HEK293 (cell line): ENCODE results near the gene ACSS1.

Experiments used
- CTCF ChIP-seq: fragments of 450-650 bp; formaldehyde crosslinking; IDR thresholded peaks from 2 replicates; pipeline ENCODE4 v1.5.1; 2016; ENCODE audit warnings: missing biosample characterization, missing genetic modification characterization
- GLI4 ChIP-seq: fragments of 450-650 bp; formaldehyde crosslinking; IDR thresholded peaks from 2 replicates; pipeline ENCODE4 v1.5.1; 2016; ENCODE audit warnings: missing biosample characterization, missing genetic modification characterization
- ZBTB20 ChIP-seq: fragments of 450-650 bp; formaldehyde crosslinking; IDR thresholded peaks from 2 replicates; pipeline ENCODE4 v1.5.1; 2016; ENCODE audit warnings: missing biosample characterization, missing genetic modification characterization
- ZBTB26 ChIP-seq: fragments of 450-650 bp; formaldehyde crosslinking; optimal IDR thresholded peaks from 2 replicates; pipeline ENCODE3; 2016; ENCODE audit warnings: missing biosample characterization, mild to moderate bottlenecking, missing genetic modification characterization

- TF ChIP-seq CTCF (tag by site-specific recombination) (no peak), ZBTB20 (tag by site-specific recombination) (no peak), ZBTB26 (no peak), GLI4 (tag by site-specific recombination) (no peak)
Observed at GRCh38 chr20:25042531-25043498, 15.1 kb downstream of the ACSS1 start.
